Neuronal stem cell (in vitro differentiated cells): ENCODE results near the gene PIGX.

Experiments
- DNase-seq: peaks from one replicate; pipeline ENCODE4 v3.0.0-alpha.2; 2013; ENCODE audit warnings: low spot score
- H2AFZ ChIP-seq: one replicate; pipeline ENCODE4 v1.6.1; 2013; ENCODE audit warnings: mild to moderate bottlenecking, low read length, inconsistent platforms
- H2AK5ac ChIP-seq: 2 replicates; pipeline ENCODE4 v1.6.1; 2013; ENCODE audit warnings: low read depth, mild to moderate bottlenecking, inconsistent platforms, low read length, moderate library complexity, mixed read lengths
- H2BK120ac ChIP-seq: 2 replicates; pipeline ENCODE4 v1.6.1; 2013; ENCODE audit warnings: low read depth, mild to moderate bottlenecking, inconsistent platforms, low read length, moderate library complexity, mixed read lengths
- H2BK12ac ChIP-seq: one replicate; pipeline ENCODE4 v1.6.1; 2013; ENCODE audit warnings: low read length, inconsistent platforms
- H2BK15ac ChIP-seq: 2 replicates; pipeline ENCODE4 v1.6.1; 2013; ENCODE audit warnings: mild to moderate bottlenecking, low read length, inconsistent platforms, mixed read lengths
- H2BK5ac ChIP-seq: one replicate; pipeline ENCODE4 v1.6.1; 2013; ENCODE audit warnings: inconsistent platforms, mild to moderate bottlenecking, low read length, moderate library complexity
- H3K14ac ChIP-seq: one replicate; pipeline ENCODE4 v1.6.1; 2013; ENCODE audit warnings: low read length, inconsistent platforms
- H3K18ac ChIP-seq: 2 replicates; pipeline ENCODE4 v1.6.1; 2013; ENCODE audit warnings: low read length, inconsistent platforms
- H3K23ac ChIP-seq: 2 replicates; pipeline ENCODE4 v1.6.1; 2013; ENCODE audit warnings: low read depth, mild to moderate bottlenecking, mixed read lengths, low read length, inconsistent platforms; ENCODE audit not compliant: poor library complexity
- H3K27ac ChIP-seq: replicated peaks from 3 replicates; pipeline ENCODE4 v1.5.1; 2013; ENCODE audit warnings: low read length, inconsistent platforms
- H3K27me3 ChIP-seq, 3 experiments: 2 replicates each; pipeline ENCODE4 v1.6.1; 2013; ENCODE audit warnings: low read length in 3 of 3, mild to moderate bottlenecking in 2 of 3, inconsistent platforms in 1 of 3, low read depth in 1 of 3, mixed read lengths in 1 of 3, moderate library complexity in 1 of 3; ENCODE audit not compliant: control insufficient read depth in 3 of 3, insufficient read depth in 3 of 3
- H3K36me3 ChIP-seq, 2 donors: replicated peaks in 1 of 2; 2 replicates each; pipeline ENCODE4 v1.6.1; 2013; ENCODE audit warnings: low read length in 2 of 2; ENCODE audit not compliant: control insufficient read depth in 2 of 2, insufficient read depth in 2 of 2
- H3K4ac ChIP-seq: 2 replicates; pipeline ENCODE4 v1.6.1; 2013; ENCODE audit warnings: inconsistent platforms, mild to moderate bottlenecking, low read length, moderate library complexity
- H3K4me1 ChIP-seq, 2 donors: 1 replicate in 1 of 2; 2 replicates in 1 of 2; pipeline ENCODE4 v1.6.1; 2013; ENCODE audit warnings: low read length in 2 of 2, low read depth in 1 of 2; ENCODE audit not compliant: control insufficient read depth in 2 of 2, insufficient read depth in 1 of 2
- H3K4me2 ChIP-seq: one replicate; pipeline ENCODE4 v1.6.1; 2013; ENCODE audit warnings: mild to moderate bottlenecking, low read length, inconsistent platforms; ENCODE audit not compliant: insufficient read depth, poor library complexity, severe bottlenecking
- H3K4me3 ChIP-seq, 2 donors: 2 replicates each; pipeline ENCODE4 v1.5.1; 2013; ENCODE audit warnings: low read length in 2 of 2, mild to moderate bottlenecking in 2 of 2, inconsistent platforms in 1 of 2, moderate library complexity in 1 of 2
- H3K79me1 ChIP-seq: one replicate; pipeline ENCODE4 v1.6.1; 2013; ENCODE audit warnings: low read depth, mild to moderate bottlenecking, inconsistent platforms, low read length, moderate library complexity
- H3K9ac ChIP-seq: one replicate; pipeline ENCODE4 v1.6.1; 2013; ENCODE audit warnings: mild to moderate bottlenecking, low read depth, low read length, inconsistent platforms; ENCODE audit not compliant: poor library complexity
- H3K9me3 ChIP-seq, 2 donors: replicated peaks in 1 of 2; 2 replicates each; pipeline versions ENCODE3 to v1.6.1; 2013; ENCODE audit warnings: low read length in 2 of 2, mild to moderate bottlenecking in 2 of 2, inconsistent platforms in 1 of 2, low read depth in 1 of 2, mixed read lengths in 1 of 2, moderate library complexity in 1 of 2; ENCODE audit not compliant: control insufficient read depth in 2 of 2, insufficient read depth in 1 of 2
- H4K8ac ChIP-seq: one replicate; pipeline ENCODE4 v1.6.1; 2013; ENCODE audit warnings: low read depth, mild to moderate bottlenecking, inconsistent platforms, low read length, moderate library complexity
- H4K91ac ChIP-seq: one replicate; pipeline ENCODE4 v1.6.1; 2013; ENCODE audit warnings: low read length, low read depth, mild to moderate bottlenecking, inconsistent platforms; ENCODE audit not compliant: poor library complexity
- WGBS, 2 donors: extraction: QIAGEN DNeasy Blood & Tissue Kit; methylation state at CpG; one replicate each; pipeline ENCODE4 v1.1.7; 2013; ENCODE audit warnings: missing lambda C conversion rate in 2 of 2, mixed read lengths in 1 of 2; ENCODE audit not compliant: insufficient read length in 2 of 2, insufficient replicate concordance in 1 of 2; ENCODE audit errors: extremely low coverage in 2 of 2; 5-methylcytosine and 5-hydroxymethylcytosine counted together

The PIGX gene

GRCh38 chr3:196706327-196706726 is 5.8 kb upstream of the PIGX start:
- no peaks in the 10 kb centered on the region for H3K36me3 ChIP-seq
- H3K18ac ChIP-seq, result no peak overlapping the region
- H3K14ac ChIP-seq, result no peak overlapping the region
- no peak overlapping the region for H2BK15ac ChIP-seq
- H3K23ac ChIP-seq, result no peak overlapping the region
- no peak overlapping the region for H3K27ac ChIP-seq
- no peak overlapping the region for H4K91ac ChIP-seq
- H4K8ac ChIP-seq, result no peak overlapping the region
- H3K4me2 ChIP-seq, result no peak overlapping the region
- no peak overlapping the region for H2AFZ ChIP-seq
- H3K9ac ChIP-seq, result no peak overlapping the region
- WGBS, 2 donors, result no CpG with 5 or more reads among the region's 5 CpGs
- H3K4me3 ChIP-seq, result no peak overlapping the region
- no peak overlapping the region for H2BK5ac ChIP-seq
- no peaks in the 10 kb centered on the region for H3K9me3 ChIP-seq
- H3K27me3 ChIP-seq, result peaks cover 0 to 2% (median 0%) of the 10 kb centered on the region in 3 experiments
- H2BK120ac ChIP-seq, result no peak overlapping the region
- H3K4me1 ChIP-seq, result peaks cover 0 to 2% of the 10 kb centered on the region in 2 donors
- H3K79me1 ChIP-seq, result no peaks in the 10 kb centered on the region
- H3K4ac ChIP-seq, result no peak overlapping the region
- DNase-seq, result no peak
- no peak overlapping the region for H2BK12ac ChIP-seq
- no peak overlapping the region for H2AK5ac ChIP-seq

- no peaks in the 10 kb centered on the region for H3K36me3 ChIP-seq
- no peak overlapping the region for H2BK120ac ChIP-seq
- H3K9ac ChIP-seq, result no peak overlapping the region
- H3K14ac ChIP-seq, result no peak overlapping the region
- peaks cover 0 to 2% (median 0%) of the 10 kb centered on the region in 3 experiments for H3K27me3 ChIP-seq
- no peak overlapping the region for H3K18ac ChIP-seq
- no peak overlapping the region for H4K8ac ChIP-seq
- no peak overlapping the region for H2BK12ac ChIP-seq
- H3K4me3 ChIP-seq, result no peak overlapping the region
- no peak overlapping the region for H2AK5ac ChIP-seq
- H3K9me3 ChIP-seq, result no peaks in the 10 kb centered on the region
- no peak overlapping the region for H4K91ac ChIP-seq
- H3K79me1 ChIP-seq, result no peaks in the 10 kb centered on the region
- no peak overlapping the region for H3K4ac ChIP-seq
- WGBS, 2 donors, result no CpG with 5 or more reads among the region's 4 CpGs
- peaks cover 0 to 2% of the 10 kb centered on the region in 2 donors for H3K4me1 ChIP-seq
- no peak overlapping the region for H3K27ac ChIP-seq
- DNase-seq, result no peak
- no peak overlapping the region for H2BK5ac ChIP-seq
- H3K23ac ChIP-seq, result no peak overlapping the region
- no peak overlapping the region for H2BK15ac ChIP-seq
- H3K4me2 ChIP-seq, result no peak overlapping the region
- H2AFZ ChIP-seq, result no peak overlapping the region
These were observed 5.4 kb upstream of the PIGX start for GRCh38 chr3:196706731-196707130.

GRCh38 chr3:196707566-196707965 is 4.6 kb upstream of the PIGX start:
- Histone ChIP-seq H3K4me1 (peaks cover 0 to 2% of the 10 kb centered on the region in 2 donors), H3K14ac (no peak overlapping the region)

GRCh38 chr3:196708467-196708866 is 3.7 kb upstream of the PIGX start:
- H3K9me3 ChIP-seq, result no peaks in the 10 kb centered on the region
- no peak overlapping the region for H2AFZ ChIP-seq
- no peak overlapping the region for H3K9ac ChIP-seq
- no CpG with 5 or more reads among the region's 7 CpGs for WGBS, 2 donors
- DNase-seq, result no peak
- H3K14ac ChIP-seq, result no peak overlapping the region
- no peak overlapping the region for H2BK15ac ChIP-seq
- H3K27ac ChIP-seq, result no peak overlapping the region
- no peak overlapping the region for H2BK12ac ChIP-seq
- no peak overlapping the region for H4K8ac ChIP-seq
- H2BK120ac ChIP-seq, result no peak overlapping the region
- no peak overlapping the region for H3K4me2 ChIP-seq
- H3K4ac ChIP-seq, result no peak overlapping the region
- peaks cover 0 to 2% of the 10 kb centered on the region in 2 donors for H3K4me1 ChIP-seq
- H3K23ac ChIP-seq, result no peak overlapping the region
- peaks cover 0 to 2% (median 0%) of the 10 kb centered on the region in 3 experiments for H3K27me3 ChIP-seq
- no peaks in the 10 kb centered on the region for H3K79me1 ChIP-seq
- no peak overlapping the region for H3K18ac ChIP-seq
- no peak overlapping the region for H4K91ac ChIP-seq
- no peaks in the 10 kb centered on the region for H3K36me3 ChIP-seq
- H2AK5ac ChIP-seq, result no peak overlapping the region
- H2BK5ac ChIP-seq, result no peak overlapping the region
- no peak overlapping the region for H3K4me3 ChIP-seq

More at GRCh38 chr3:196707566-196707965, 4.6 kb upstream of the PIGX start:
- Histone ChIP-seq H2AK5ac (no peak overlapping the region), H3K27me3 (peaks cover 0 to 2% (median 0%) of the 10 kb centered on the region in 3 experiments), H2BK120ac (no peak overlapping the region), H3K18ac (no peak overlapping the region), H2AFZ (no peak overlapping the region), H2BK12ac (no peak overlapping the region), H3K4me2 (no peak overlapping the region), H3K4ac (no peak overlapping the region), H3K27ac (no peak overlapping the region), H3K23ac (no peak overlapping the region), H3K4me3 (no peak overlapping the region), H3K9ac (no peak overlapping the region), H3K9me3 (no peaks in the 10 kb centered on the region), H3K79me1 (no peaks in the 10 kb centered on the region), H3K36me3 (no peaks in the 10 kb centered on the region), H4K8ac (no peak overlapping the region), H2BK5ac (no peak overlapping the region), H4K91ac (no peak overlapping the region), H2BK15ac (no peak overlapping the region)
- 100% methylated on average over 2 of the region's 8 CpGs; no CpG with 5 or more reads in 1 of the 2 donors for WGBS, 2 donors
- DNase-seq, result no peak
